Adipocyte (in vitro differentiated cells): Measurements from ENCODE around the gene MIEN1.
A peak's percentile ranks its signal among the peaks of the same experiment; 100 is the strongest.
"Not testable (repeated sequence)": the region's sequence is repeated elsewhere in the genome, so short reads cannot be mapped to it uniquely, and the experiment has no call there.

ENCODE experiments used
- DNase-seq: peaks from one replicate; pipeline ENCODE4 v3.0.0-alpha.2; 2015; ENCODE audit warnings: low read depth
- H3K27me3 ChIP-seq: replicated peaks from 2 replicates; pipeline ENCODE4 v1.7.0; 2013; ENCODE audit warnings: mild to moderate bottlenecking, low read length, moderate library complexity; ENCODE audit not compliant: control insufficient read depth, insufficient read depth
- H3K36me3 ChIP-seq: 2 replicates; pipeline ENCODE4 v1.7.0; 2013; ENCODE audit warnings: low read length, mild to moderate bottlenecking, moderate library complexity; ENCODE audit not compliant: control insufficient read depth, insufficient read depth, severe bottlenecking
- H3K4me1 ChIP-seq: 2 replicates; pipeline ENCODE4 v1.7.0; 2013; ENCODE audit warnings: mild to moderate bottlenecking, low read length, moderate library complexity; ENCODE audit not compliant: control insufficient read depth, insufficient read depth
- H3K4me3 ChIP-seq: 2 replicates; pipeline ENCODE4 v1.7.0; 2013; ENCODE audit warnings: mild to moderate bottlenecking, low read length, moderate library complexity
- H3K9ac ChIP-seq: 2 replicates; pipeline ENCODE4 v1.7.0; 2013; ENCODE audit warnings: mild to moderate bottlenecking, low read length, moderate library complexity
- H3K9me3 ChIP-seq: 2 replicates; pipeline ENCODE4 v1.7.0; 2013; ENCODE audit warnings: mild to moderate bottlenecking, low read length, moderate library complexity; ENCODE audit not compliant: control insufficient read depth

The MIEN1 gene

GRCh38 chr17:39699157-39699817 lies 31.0 kb downstream of the MIEN1 start:
- not testable (repeated sequence) for H3K27me3 ChIP-seq, H3K9me3 ChIP-seq, H3K36me3 ChIP-seq, DNase-seq, H3K4me1 ChIP-seq
- Histone ChIP-seq H3K9ac (peak overlapping the region; percentile 79), H3K4me3 (peak overlapping the region; percentile 84)

- Histone ChIP-seq H3K4me1 (peaks cover 8% of the 10 kb centered on the region), H3K9me3 (no peaks in the 10 kb centered on the region), H3K9ac (no peak overlapping the region), H3K36me3 (no peaks in the 10 kb centered on the region), H3K27me3 (no peaks in the 10 kb centered on the region), H3K4me3 (no peak overlapping the region)
- no peak for DNase-seq
Measured at GRCh38 chr17:39697961-39698360, 32.4 kb downstream of the MIEN1 start.

- H3K36me3 ChIP-seq = no peaks in the 10 kb centered on the region
- DNase-seq = no peak
- no peak overlapping the region for H3K4me3 ChIP-seq
- no peaks in the 10 kb centered on the region for H3K27me3 ChIP-seq
- H3K9me3 ChIP-seq = no peaks in the 10 kb centered on the region
- no peak overlapping the region for H3K9ac ChIP-seq
- peaks cover 8% of the 10 kb centered on the region for H3K4me1 ChIP-seq
Measured at GRCh38 chr17:39696731-39697130, 33.6 kb downstream of the MIEN1 start.

- Histone ChIP-seq H3K4me3 (no peak overlapping the region), H3K9ac (no peak overlapping the region), H3K27me3 (no peaks in the 10 kb centered on the region), H3K9me3 (no peaks in the 10 kb centered on the region), H3K36me3 (no peaks in the 10 kb centered on the region), H3K4me1 (peaks cover 3% of the 10 kb centered on the region)
- no peak for DNase-seq
Measured at GRCh38 chr17:39695089-39695474, 35.2 kb downstream of the MIEN1 start.

- H3K9ac ChIP-seq = no peak overlapping the region
- no peak for DNase-seq
- no peaks in the 10 kb centered on the region for H3K36me3 ChIP-seq
- H3K4me1 ChIP-seq = peaks cover 3% of the 10 kb centered on the region
- no peaks in the 10 kb centered on the region for H3K27me3 ChIP-seq
- H3K4me3 ChIP-seq = no peak overlapping the region
- no peaks in the 10 kb centered on the region for H3K9me3 ChIP-seq
Measured at GRCh38 chr17:39694593-39694992, 35.7 kb downstream of the MIEN1 start.

- Histone ChIP-seq H3K36me3 (no peaks in the 10 kb centered on the region), H3K4me1 (peaks cover 13% of the 10 kb centered on the region), H3K4me3 (peak overlapping the region; percentile 100), H3K9me3 (no peaks in the 10 kb centered on the region), H3K27me3 (no peaks in the 10 kb centered on the region), H3K9ac (peak overlapping the region; percentile 89)
- DNase-seq = no peak
Measured at GRCh38 chr17:39688945-39689344, 41.4 kb downstream of the MIEN1 start.

- no peaks in the 10 kb centered on the region for H3K9me3 ChIP-seq
- peak; percentile 41 for DNase-seq
- H3K36me3 ChIP-seq = no peaks in the 10 kb centered on the region
- no peaks in the 10 kb centered on the region for H3K27me3 ChIP-seq
- peak overlapping the region; percentile 89 for H3K9ac ChIP-seq
- peaks cover 13% of the 10 kb centered on the region for H3K4me1 ChIP-seq
- H3K4me3 ChIP-seq = peak overlapping the region; percentile 100
Measured at GRCh38 chr17:39688475-39688835, 41.9 kb downstream of the MIEN1 start.

GRCh38 chr17:39687546-39688474 lies 42.5 kb downstream of the MIEN1 start, which contains the start of gene PGAP3:
Gene PGAP3, minus strand, starts transcription at chr17:39688057. Its CDS starts 43 bp downstream, at chr17:39688014.
- peak; percentile 92 for DNase-seq
- H3K36me3 ChIP-seq = no peaks in the 10 kb centered on the region

GRCh38 chr17:39687101-39687545 lies 43.2 kb downstream of the MIEN1 start:
- H3K4me3 ChIP-seq = peak overlapping the region; percentile 100

More at GRCh38 chr17:39687546-39688474, 42.5 kb downstream of the MIEN1 start, which contains the start of gene PGAP3:
- Histone ChIP-seq H3K27me3 (no peaks in the 10 kb centered on the region), H3K9me3 (no peaks in the 10 kb centered on the region), H3K9ac (peak within 1 kb of the TSS; percentile 89), H3K4me1 (peaks cover 13% of the 10 kb centered on the region), H3K4me3 (peak within 1 kb of the TSS; percentile 100)

GRCh38 chr17:39684369-39685192 lies 45.8 kb downstream of the MIEN1 start:
- Histone ChIP-seq H3K27me3 (no peaks in the 10 kb centered on the region), H3K9ac (no peak overlapping the region), H3K4me1 (peaks cover 13% of the 10 kb centered on the region), H3K36me3 (no peaks in the 10 kb centered on the region), H3K9me3 (no peaks in the 10 kb centered on the region), H3K4me3 (no peak overlapping the region)
- DNase-seq = no peak

More at GRCh38 chr17:39687101-39687545, 43.2 kb downstream of the MIEN1 start:
- Histone ChIP-seq H3K27me3 (no peaks in the 10 kb centered on the region), H3K36me3 (no peaks in the 10 kb centered on the region), H3K9ac (no peak overlapping the region), H3K9me3 (no peaks in the 10 kb centered on the region), H3K4me1 (peaks cover 13% of the 10 kb centered on the region)
- DNase-seq = no peak
